Mesodermal cell (in vitro differentiated cells): ENCODE results near the gene MEIS3.

Source experiments
- H3K27ac ChIP-seq: 2 replicates; pipeline ENCODE4 v1.7.0; 2013; ENCODE audit warnings: mild to moderate bottlenecking, low read depth, low read length, moderate library complexity; ENCODE audit not compliant: severe bottlenecking
- H3K36me3 ChIP-seq: 2 replicates; pipeline ENCODE4 v1.7.1; 2013; ENCODE audit warnings: mild to moderate bottlenecking, low read length, moderate library complexity; ENCODE audit not compliant: control insufficient read depth, insufficient read depth
- H3K4me1 ChIP-seq: one replicate; pipeline ENCODE4 v1.7.1; 2013; ENCODE audit warnings: mild to moderate bottlenecking, low read length; ENCODE audit not compliant: insufficient read depth, control insufficient read depth, poor library complexity, severe bottlenecking
- H3K4me3 ChIP-seq: 2 replicates; pipeline ENCODE4 v1.7.0; 2013; ENCODE audit warnings: low read length, control low read depth, mild to moderate bottlenecking; ENCODE audit not compliant: insufficient read depth, poor library complexity, severe bottlenecking; ENCODE audit errors: extremely low read depth
- H3K9me3 ChIP-seq: 2 replicates; pipeline ENCODE4 v1.7.1; 2013; ENCODE audit warnings: mild to moderate bottlenecking, low read length, moderate library complexity; ENCODE audit not compliant: control insufficient read depth
- WGBS, 2 experiments: methylation state at CpG; one replicate each; pipeline ENCODE4 v1.1.5; 2013; ENCODE audit warnings: missing lambda C conversion rate in 2 of 2; ENCODE audit not compliant: insufficient coverage in 2 of 2; 5-methylcytosine and 5-hydroxymethylcytosine counted together

The MEIS3 gene

DNA sequence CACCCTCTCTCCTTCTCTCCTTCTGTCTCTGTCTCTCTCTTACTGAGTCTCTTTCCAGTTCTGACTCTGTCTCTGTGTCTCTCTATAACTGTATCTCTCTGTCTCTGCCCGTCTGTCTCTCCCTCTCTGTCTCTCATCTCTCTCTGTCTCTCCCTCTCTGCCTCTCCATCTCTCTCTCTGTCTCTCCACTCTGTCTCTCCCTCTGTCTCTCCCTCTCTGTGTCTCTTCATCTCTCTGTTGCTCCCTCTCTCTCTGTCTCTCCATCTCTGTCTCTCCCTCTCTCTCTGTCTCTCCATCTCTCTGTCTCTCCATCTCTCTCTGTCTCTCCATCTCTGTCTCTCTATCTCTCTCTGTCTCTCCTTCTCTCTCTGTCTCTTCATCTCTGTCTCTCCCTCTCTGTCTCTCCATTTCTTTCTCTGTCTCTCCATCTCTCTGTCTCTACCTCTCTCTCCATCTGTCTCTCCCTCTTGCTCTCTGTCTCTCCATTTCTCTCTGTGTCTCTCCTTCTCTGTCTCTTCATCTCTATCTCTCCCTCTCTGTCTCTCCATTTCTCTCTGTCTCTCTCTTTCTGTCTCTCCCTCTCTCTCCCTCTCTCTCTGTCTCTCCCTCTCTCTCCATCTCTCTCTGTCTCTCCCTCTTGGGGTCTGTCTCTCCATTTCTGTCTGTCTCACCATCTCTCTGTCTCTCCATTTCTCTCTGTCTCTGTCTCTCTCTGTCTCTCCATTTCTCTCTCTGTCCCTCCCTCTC lies 3.3 kb upstream of the MEIS3 start:
- Histone ChIP-seq H3K36me3 (peaks cover under 1% of the 10 kb centered on the region), H3K4me1 (peaks cover 41% of the 10 kb centered on the region), H3K4me3 (peak overlapping the region; percentile 12), H3K9me3 (no peaks in the 10 kb centered on the region), H3K27ac (peak overlapping the region; percentile 79)
- 3 to 17% methylated on average over 1 of the region's 1 CpG for WGBS, 2 experiments

GRCh38 chr19:47421844-47422395 lies 2.6 kb upstream of the MEIS3 start:
- Histone ChIP-seq H3K9me3 (no peaks in the 10 kb centered on the region), H3K4me1 (peaks cover 41% of the 10 kb centered on the region), H3K4me3 (peak overlapping the region; percentile 12), H3K27ac (peak overlapping the region; percentile 79), H3K36me3 (peaks cover 7% of the 10 kb centered on the region)
- 1 to 3% methylated on average over 14 to 27 of the region's 31 CpGs for WGBS, 2 experiments

DNA sequence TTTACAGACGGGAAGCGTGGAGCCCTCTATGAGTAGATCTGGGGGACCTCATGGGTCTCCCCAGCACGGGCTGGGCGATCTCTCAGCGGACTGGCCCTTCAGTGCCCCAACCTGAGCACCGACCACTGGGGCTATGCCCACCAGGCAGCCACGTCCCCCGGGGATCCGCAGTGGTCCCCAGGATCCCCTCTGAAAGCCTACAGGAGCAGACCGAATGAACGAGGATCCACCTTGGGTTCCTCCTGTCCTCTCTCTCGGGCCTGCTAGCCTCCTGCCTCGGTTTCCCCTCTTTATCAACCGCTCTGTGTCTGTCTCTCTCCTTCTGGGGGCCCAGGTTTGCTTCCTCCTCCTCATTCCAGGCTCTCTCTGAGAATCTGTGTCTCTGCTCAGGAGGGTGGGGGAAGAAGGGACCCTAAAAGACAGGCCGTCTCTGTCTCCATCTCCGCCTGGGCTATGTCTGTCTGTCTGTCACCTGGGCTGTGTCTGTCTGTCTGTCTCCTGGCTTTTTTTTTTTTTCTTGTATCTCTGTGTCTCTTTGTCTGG lies 2.0 kb upstream of the MEIS3 start:
- H3K4me1 ChIP-seq: peaks cover 41% of the 10 kb centered on the region
- peak overlapping the region; percentile 79 for H3K4me3 ChIP-seq
- peaks cover 13% of the 10 kb centered on the region for H3K36me3 ChIP-seq
- peak overlapping the region; percentile 79 for H3K27ac ChIP-seq
- no peaks in the 10 kb centered on the region for H3K9me3 ChIP-seq
- 23 to 32% methylated on average over 12 to 14 of the region's 16 CpGs for WGBS, 2 experiments

- Histone ChIP-seq H3K36me3 (peaks cover 27% of the 10 kb centered on the region), H3K9me3 (no peaks in the 10 kb centered on the region), H3K4me1 (peaks cover 41% of the 10 kb centered on the region), H3K4me3 (peak overlapping the region; percentile 79), H3K27ac (peak overlapping the region; percentile 79)
- 4 to 6% methylated on average over 10 to 11 of the region's 19 CpGs for WGBS, 2 experiments
Measured at GRCh38 chr19:47419789-47420188, 462 bp upstream of the MEIS3 start.

- 1 to 5% methylated on average over 6 to 9 of the region's 9 CpGs for WGBS, 2 experiments
- Histone ChIP-seq H3K9me3 (no peaks in the 10 kb centered on the region), H3K4me1 (peaks cover 39% of the 10 kb centered on the region), H3K27ac (no peak overlapping the region), H3K4me3 (peak overlapping the region; percentile 79), H3K36me3 (peaks cover 38% of the 10 kb centered on the region)
Measured at GRCh38 chr19:47418692-47419029, 666 bp downstream of the MEIS3 start.

GRCh38 chr19:47417746-47418691 lies 1.3 kb downstream of the MEIS3 start:
- Histone ChIP-seq H3K36me3 (peaks cover 45% of the 10 kb centered on the region), H3K27ac (no peak overlapping the region), H3K4me1 (peaks cover 33% of the 10 kb centered on the region), H3K9me3 (no peaks in the 10 kb centered on the region), H3K4me3 (peak overlapping the region; percentile 79)
- WGBS, 2 experiments: 12 to 13% methylated on average over 23 to 28 of the region's 34 CpGs

- peaks cover 25% of the 10 kb centered on the region for H3K4me1 ChIP-seq
- H3K36me3 ChIP-seq: peaks cover 53% of the 10 kb centered on the region
- H3K27ac ChIP-seq: no peak overlapping the region
- no peaks in the 10 kb centered on the region for H3K9me3 ChIP-seq
- H3K4me3 ChIP-seq: peak overlapping the region; percentile 79
- 42 to 54% methylated on average over 12 to 13 of the region's 18 CpGs for WGBS, 2 experiments
Measured at GRCh38 chr19:47417107-47417745, 2.1 kb downstream of the MEIS3 start.

DNA sequence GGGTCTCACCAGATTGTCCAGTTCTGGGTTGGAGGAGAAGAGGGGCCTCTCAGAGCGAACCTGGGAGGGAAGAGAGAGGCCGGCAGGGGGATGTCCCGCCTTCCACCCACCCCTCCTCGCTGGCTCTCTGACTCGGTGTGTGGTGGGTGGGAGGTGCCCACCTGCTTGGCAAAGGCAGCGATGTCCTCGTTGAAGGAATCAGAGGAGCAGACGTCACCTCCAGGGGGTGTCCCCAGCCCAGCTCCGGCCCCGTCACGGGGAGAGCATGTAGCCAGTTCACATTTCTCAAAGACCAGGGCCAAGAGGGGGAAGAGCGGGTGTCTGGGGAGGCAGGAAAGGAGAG lies 2.7 kb downstream of the MEIS3 start:
- Histone ChIP-seq H3K27ac (no peak overlapping the region), H3K36me3 (peaks cover 58% of the 10 kb centered on the region), H3K9me3 (no peaks in the 10 kb centered on the region), H3K4me3 (no peak overlapping the region), H3K4me1 (peaks cover 21% of the 10 kb centered on the region)
- WGBS, 2 experiments: 79 to 100% methylated on average over 4 to 12 of the region's 12 CpGs

- 96 to 97% methylated on average over 15 of the region's 21 CpGs for WGBS, 2 experiments
- no peak overlapping the region for H3K4me3 ChIP-seq
- peaks cover 58% of the 10 kb centered on the region for H3K36me3 ChIP-seq
- H3K27ac ChIP-seq: no peak overlapping the region
- H3K9me3 ChIP-seq: no peaks in the 10 kb centered on the region
- H3K4me1 ChIP-seq: peaks cover 15% of the 10 kb centered on the region
Measured at GRCh38 chr19:47415953-47416642, 3.2 kb downstream of the MEIS3 start.

GRCh38 chr19:47414469-47414868 lies 4.9 kb downstream of the MEIS3 start:
- peaks cover 4% of the 10 kb centered on the region for H3K4me1 ChIP-seq
- WGBS, 2 experiments: 90 to 92% methylated on average over 9 to 18 of the region's 21 CpGs
- H3K27ac ChIP-seq: no peak overlapping the region
- no peaks in the 10 kb centered on the region for H3K9me3 ChIP-seq
- H3K36me3 ChIP-seq: peaks cover 58% of the 10 kb centered on the region
- H3K4me3 ChIP-seq: no peak overlapping the region
